Neural cell (in vitro differentiated cells): Measurements from ENCODE around the gene RADIL.

Experiments used
- EP300 ChIP-seq: fragments of 450-650 bp; conservative IDR thresholded peaks from 2 replicates; pipeline ENCODE4 v1.6.1; 2014; ENCODE audit warnings: antibody characterized with exemption, mild to moderate bottlenecking, moderate library complexity; ENCODE audit not compliant: poor library complexity, severe bottlenecking
- EZH2 ChIP-seq: fragments of 200-600, 300-800 bp; shearing (Covaris generic), sonication (generic); IDR thresholded peaks from 2 replicates; pipeline ENCODE4 v1.6.1; 2014; ENCODE audit warnings: antibody characterized with exemption, low read length, borderline replicate concordance, mild to moderate bottlenecking; ENCODE audit not compliant: insufficient read depth, poor library complexity, severe bottlenecking
- MXI1 ChIP-seq: fragments of 450-650 bp; conservative IDR thresholded peaks from 2 replicates; pipeline ENCODE4 v1.6.1; 2014; ENCODE audit warnings: antibody characterized with exemption, mild to moderate bottlenecking; ENCODE audit not compliant: poor library complexity, severe bottlenecking
- POLR2AphosphoS5 ChIP-seq: IDR thresholded peaks from 2 replicates; pipeline ENCODE4 v1.6.1; 2012
- TAF1 ChIP-seq: IDR thresholded peaks from 2 replicates; pipeline ENCODE4 v1.6.1; 2012; ENCODE audit warnings: low read depth
- TF ChIP-seq, protein P1 (sequence below): fragments of 450-650 bp; IDR thresholded peaks from 2 replicates; pipeline ENCODE4 v1.5.1; 2014; ENCODE audit warnings: antibody characterized with exemption, mild to moderate bottlenecking, moderate library complexity; ENCODE audit not compliant: poor library complexity, severe bottlenecking
- TF ChIP-seq, protein P2 (sequence below): IDR thresholded peaks from 2 replicates; pipeline ENCODE4 v1.6.1; 2012; ENCODE audit warnings: borderline replicate concordance

DNA sequence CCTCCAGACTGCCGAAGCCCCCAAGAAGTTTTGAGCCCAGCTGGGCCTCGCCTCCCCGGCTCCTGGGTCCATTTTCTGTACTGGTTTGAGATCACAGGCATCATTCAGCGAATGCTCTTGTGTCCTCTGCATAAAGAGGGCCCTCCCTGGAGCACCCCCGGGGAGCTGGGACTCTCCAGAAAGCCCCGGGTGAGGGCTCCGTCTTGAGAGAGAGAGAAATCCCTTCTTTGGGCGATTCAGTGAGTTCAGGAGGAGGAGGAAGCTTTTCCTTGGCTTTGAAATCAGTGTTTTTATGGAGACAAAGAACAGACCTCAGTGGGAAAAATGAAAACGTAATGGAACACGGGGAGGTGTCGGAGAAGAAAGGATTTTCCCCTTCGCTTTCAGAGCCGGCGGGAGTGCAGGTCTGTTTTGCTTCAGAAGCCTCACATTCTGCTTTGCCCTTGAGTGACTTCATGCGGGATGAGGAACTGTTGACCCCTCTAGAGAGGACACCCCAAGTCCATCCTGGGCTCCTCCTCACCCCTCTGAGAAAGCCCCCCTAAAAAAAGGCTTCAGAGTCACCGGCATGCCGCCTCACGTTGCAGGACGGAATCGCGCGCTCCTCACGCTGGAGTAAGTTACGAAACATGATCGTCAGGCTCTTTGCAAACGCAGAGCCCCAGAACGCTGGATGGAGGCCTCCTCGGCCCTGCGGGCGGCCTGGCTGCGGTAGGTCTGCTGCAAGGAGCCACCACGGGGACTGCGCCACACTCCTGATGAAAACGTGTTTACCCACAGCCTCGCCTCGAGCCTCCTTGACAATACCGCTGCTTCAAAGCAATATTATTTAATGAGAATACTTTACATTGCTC lies 116.6 kb downstream of the RADIL start:
- TF ChIP-seq MXI1 (no peak), EP300 (no peak), POLR2AphosphoS5 (no peak), EZH2 (no peak), TAF1 (no peak)
- TF ChIP-seq, protein P1, sequence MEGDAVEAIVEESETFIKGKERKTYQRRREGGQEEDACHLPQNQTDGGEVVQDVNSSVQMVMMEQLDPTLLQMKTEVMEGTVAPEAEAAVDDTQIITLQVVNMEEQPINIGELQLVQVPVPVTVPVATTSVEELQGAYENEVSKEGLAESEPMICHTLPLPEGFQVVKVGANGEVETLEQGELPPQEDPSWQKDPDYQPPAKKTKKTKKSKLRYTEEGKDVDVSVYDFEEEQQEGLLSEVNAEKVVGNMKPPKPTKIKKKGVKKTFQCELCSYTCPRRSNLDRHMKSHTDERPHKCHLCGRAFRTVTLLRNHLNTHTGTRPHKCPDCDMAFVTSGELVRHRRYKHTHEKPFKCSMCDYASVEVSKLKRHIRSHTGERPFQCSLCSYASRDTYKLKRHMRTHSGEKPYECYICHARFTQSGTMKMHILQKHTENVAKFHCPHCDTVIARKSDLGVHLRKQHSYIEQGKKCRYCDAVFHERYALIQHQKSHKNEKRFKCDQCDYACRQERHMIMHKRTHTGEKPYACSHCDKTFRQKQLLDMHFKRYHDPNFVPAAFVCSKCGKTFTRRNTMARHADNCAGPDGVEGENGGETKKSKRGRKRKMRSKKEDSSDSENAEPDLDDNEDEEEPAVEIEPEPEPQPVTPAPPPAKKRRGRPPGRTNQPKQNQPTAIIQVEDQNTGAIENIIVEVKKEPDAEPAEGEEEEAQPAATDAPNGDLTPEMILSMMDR: no peak
- TF ChIP-seq, protein P2, sequence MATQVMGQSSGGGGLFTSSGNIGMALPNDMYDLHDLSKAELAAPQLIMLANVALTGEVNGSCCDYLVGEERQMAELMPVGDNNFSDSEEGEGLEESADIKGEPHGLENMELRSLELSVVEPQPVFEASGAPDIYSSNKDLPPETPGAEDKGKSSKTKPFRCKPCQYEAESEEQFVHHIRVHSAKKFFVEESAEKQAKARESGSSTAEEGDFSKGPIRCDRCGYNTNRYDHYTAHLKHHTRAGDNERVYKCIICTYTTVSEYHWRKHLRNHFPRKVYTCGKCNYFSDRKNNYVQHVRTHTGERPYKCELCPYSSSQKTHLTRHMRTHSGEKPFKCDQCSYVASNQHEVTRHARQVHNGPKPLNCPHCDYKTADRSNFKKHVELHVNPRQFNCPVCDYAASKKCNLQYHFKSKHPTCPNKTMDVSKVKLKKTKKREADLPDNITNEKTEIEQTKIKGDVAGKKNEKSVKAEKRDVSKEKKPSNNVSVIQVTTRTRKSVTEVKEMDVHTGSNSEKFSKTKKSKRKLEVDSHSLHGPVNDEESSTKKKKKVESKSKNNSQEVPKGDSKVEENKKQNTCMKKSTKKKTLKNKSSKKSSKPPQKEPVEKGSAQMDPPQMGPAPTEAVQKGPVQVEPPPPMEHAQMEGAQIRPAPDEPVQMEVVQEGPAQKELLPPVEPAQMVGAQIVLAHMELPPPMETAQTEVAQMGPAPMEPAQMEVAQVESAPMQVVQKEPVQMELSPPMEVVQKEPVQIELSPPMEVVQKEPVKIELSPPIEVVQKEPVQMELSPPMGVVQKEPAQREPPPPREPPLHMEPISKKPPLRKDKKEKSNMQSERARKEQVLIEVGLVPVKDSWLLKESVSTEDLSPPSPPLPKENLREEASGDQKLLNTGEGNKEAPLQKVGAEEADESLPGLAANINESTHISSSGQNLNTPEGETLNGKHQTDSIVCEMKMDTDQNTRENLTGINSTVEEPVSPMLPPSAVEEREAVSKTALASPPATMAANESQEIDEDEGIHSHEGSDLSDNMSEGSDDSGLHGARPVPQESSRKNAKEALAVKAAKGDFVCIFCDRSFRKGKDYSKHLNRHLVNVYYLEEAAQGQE: no peak
